PC-3 (cell line): Measurements from ENCODE around the gene CT83.

Source experiments
- EZH2 ChIP-seq: fragments of 300-600 bp; sonication (generic); IDR thresholded peaks from one replicate; pipeline ENCODE4 v1.6.1; 2017; ENCODE audit warnings: antibody characterized with exemption, mild to moderate bottlenecking, low read length; ENCODE audit not compliant: unreplicated experiment
- EZH2phosphoT487 ChIP-seq: fragments of 300-600 bp; sonication (generic); IDR thresholded peaks from 2 replicates; pipeline ENCODE4 v1.6.1; 2018; ENCODE audit warnings: mild to moderate bottlenecking, antibody characterized with exemption, low read length, borderline replicate concordance
- TF ChIP-seq, protein P1 (sequence below): fragments of 300-600 bp; sonication (generic); conservative IDR thresholded peaks from 2 replicates; pipeline ENCODE4 v1.5.1; 2017; ENCODE audit warnings: antibody characterized with exemption, low read depth, mild to moderate bottlenecking, low read length

DNA sequence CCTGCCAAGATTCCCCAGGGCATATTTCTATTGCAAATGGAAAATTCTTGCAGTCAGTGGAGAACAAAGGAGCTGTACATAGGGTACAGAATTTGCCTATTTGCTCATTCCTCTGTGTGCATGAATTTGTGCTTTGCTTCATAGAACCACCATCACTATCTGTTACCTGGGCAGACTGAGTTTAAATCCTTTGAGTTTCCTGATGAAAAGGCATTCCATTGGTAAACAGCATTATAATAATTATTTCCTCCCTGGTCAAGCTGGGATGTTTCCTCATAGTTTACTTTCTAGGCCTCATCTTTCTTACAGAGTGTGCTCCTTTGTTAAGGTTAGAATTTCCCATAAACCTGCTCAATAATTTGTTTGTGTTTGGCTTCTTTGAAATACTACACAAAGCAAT lies 27.2 kb downstream of the CT83 start:
- TF ChIP-seq, protein P1, sequence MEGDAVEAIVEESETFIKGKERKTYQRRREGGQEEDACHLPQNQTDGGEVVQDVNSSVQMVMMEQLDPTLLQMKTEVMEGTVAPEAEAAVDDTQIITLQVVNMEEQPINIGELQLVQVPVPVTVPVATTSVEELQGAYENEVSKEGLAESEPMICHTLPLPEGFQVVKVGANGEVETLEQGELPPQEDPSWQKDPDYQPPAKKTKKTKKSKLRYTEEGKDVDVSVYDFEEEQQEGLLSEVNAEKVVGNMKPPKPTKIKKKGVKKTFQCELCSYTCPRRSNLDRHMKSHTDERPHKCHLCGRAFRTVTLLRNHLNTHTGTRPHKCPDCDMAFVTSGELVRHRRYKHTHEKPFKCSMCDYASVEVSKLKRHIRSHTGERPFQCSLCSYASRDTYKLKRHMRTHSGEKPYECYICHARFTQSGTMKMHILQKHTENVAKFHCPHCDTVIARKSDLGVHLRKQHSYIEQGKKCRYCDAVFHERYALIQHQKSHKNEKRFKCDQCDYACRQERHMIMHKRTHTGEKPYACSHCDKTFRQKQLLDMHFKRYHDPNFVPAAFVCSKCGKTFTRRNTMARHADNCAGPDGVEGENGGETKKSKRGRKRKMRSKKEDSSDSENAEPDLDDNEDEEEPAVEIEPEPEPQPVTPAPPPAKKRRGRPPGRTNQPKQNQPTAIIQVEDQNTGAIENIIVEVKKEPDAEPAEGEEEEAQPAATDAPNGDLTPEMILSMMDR, result no peak
- TF ChIP-seq EZH2phosphoT487 (no peak), EZH2 (no peak)
